Astrocyte (in vitro differentiated cells and primary cell): ENCODE results near the gene NEU2.

ENCODE experiments used
- EZH2 ChIP-seq: IDR thresholded peaks from 2 replicates; pipeline ENCODE4 v1.6.1; 2012; ENCODE audit warnings: mild to moderate bottlenecking, low read length, inconsistent platforms; ENCODE audit not compliant: insufficient read depth
- TF ChIP-seq, protein P1 (sequence below): IDR thresholded peaks from 2 replicates; pipeline ENCODE4 v1.5.1; 2011; ENCODE audit warnings: low read depth, mild to moderate bottlenecking, inconsistent platforms, low read length, moderate library complexity; ENCODE audit not compliant: insufficient read depth

DNA sequence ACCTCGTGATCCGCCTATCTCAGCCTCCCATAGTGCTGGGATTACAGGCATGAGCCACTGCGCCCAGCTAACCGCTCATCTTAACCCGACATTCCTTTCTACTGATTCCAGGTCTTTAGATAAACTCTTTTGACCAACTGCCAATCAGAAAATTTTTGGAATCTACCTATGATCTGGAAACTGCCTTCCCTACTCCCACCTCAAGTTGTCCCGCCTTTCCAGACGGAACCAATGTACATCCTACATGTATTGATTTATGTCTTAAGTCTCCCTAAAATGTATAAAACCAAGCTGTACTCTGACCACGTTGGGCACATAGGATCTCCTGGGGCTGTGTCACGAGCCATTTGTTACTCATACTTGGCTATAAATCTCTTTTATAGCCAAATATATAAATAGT is 3.2 kb upstream of the NEU2 start:
- TF ChIP-seq, protein P1, sequence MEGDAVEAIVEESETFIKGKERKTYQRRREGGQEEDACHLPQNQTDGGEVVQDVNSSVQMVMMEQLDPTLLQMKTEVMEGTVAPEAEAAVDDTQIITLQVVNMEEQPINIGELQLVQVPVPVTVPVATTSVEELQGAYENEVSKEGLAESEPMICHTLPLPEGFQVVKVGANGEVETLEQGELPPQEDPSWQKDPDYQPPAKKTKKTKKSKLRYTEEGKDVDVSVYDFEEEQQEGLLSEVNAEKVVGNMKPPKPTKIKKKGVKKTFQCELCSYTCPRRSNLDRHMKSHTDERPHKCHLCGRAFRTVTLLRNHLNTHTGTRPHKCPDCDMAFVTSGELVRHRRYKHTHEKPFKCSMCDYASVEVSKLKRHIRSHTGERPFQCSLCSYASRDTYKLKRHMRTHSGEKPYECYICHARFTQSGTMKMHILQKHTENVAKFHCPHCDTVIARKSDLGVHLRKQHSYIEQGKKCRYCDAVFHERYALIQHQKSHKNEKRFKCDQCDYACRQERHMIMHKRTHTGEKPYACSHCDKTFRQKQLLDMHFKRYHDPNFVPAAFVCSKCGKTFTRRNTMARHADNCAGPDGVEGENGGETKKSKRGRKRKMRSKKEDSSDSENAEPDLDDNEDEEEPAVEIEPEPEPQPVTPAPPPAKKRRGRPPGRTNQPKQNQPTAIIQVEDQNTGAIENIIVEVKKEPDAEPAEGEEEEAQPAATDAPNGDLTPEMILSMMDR, result no peak
- TF ChIP-seq EZH2, result no peak
